ENCODE results near the gene INPP5J.

GRCh38 chr22:31160328-31160978 is 37.7 kb downstream of the INPP5J start:
- TF ChIP-seq POLR2AphosphoS5 (IDR thresholded peaks at IDR 0.05; ENCODE audit: low read depth, low read length) (no peak), POLR2A (IDR thresholded peaks at IDR 0.05; ENCODE audit: low read depth, low read length) (no peak), TAF1 (IDR thresholded peaks at IDR 0.05; ENCODE audit: borderline replicate concordance, low read depth, low read length) (no peak)
